Midbrain (tissue), 1 donor: ENCODE measurements around the gene RSPH9.
"Not testable (repeated sequence)": the region's sequence is repeated elsewhere in the genome, so short reads cannot be mapped to it uniquely, and the experiment has no call there.

ENCODE experiments used
- DNase-seq: peaks from one replicate; lab custom pipeline; 2025; lab: John Stamatoyannopoulos, UW

The RSPH9 gene

GRCh38 chr6:43687079-43687436, 42.2 kb downstream of the RSPH9 start:
- no peak for DNase-seq

- DNase-seq = peak; percentile 79
Measured at GRCh38 chr6:43687437-43688347, 42.9 kb downstream of the RSPH9 start, which contains the start of gene MRPS18A. Gene MRPS18A, minus strand, starts transcription at chr6:43687791. Its CDS starts 12 bp downstream, at chr6:43687779.

- no peak for DNase-seq
Measured at GRCh38 chr6:43689421-43689820, 44.6 kb downstream of the RSPH9 start.

GRCh38 chr6:43695215-43695966, 50.6 kb downstream of the RSPH9 start:
- no peak for DNase-seq

- DNase-seq = no peak
Measured at GRCh38 chr6:43695967-43696291, 51.1 kb downstream of the RSPH9 start.

GRCh38 chr6:43697421-43697820, 52.6 kb downstream of the RSPH9 start:
- no peak for DNase-seq

GRCh38 chr6:43698584-43699349, 53.9 kb downstream of the RSPH9 start:
- DNase-seq = no peak

GRCh38 chr6:43699564-43700186, 54.8 kb downstream of the RSPH9 start:
- DNase-seq = no peak

- not testable (repeated sequence) for DNase-seq
Measured at GRCh38 chr6:43700939-43701560, 56.2 kb downstream of the RSPH9 start.

- DNase-seq = no peak
Measured at GRCh38 chr6:43702171-43702533, 57.3 kb downstream of the RSPH9 start.

- DNase-seq = no peak
Measured at GRCh38 chr6:43702534-43703440, 58.0 kb downstream of the RSPH9 start.

GRCh38 chr6:43703512-43704429, 58.9 kb downstream of the RSPH9 start:
- DNase-seq = no peak

GRCh38 chr6:43705996-43706395, 61.2 kb downstream of the RSPH9 start:
- DNase-seq = no peak

GRCh38 chr6:43706788-43707187, 62.0 kb downstream of the RSPH9 start:
- DNase-seq = no peak

GRCh38 chr6:43707269-43707668, 62.4 kb downstream of the RSPH9 start:
- no peak for DNase-seq

- no peak for DNase-seq
Measured at GRCh38 chr6:43707767-43708166, 62.9 kb downstream of the RSPH9 start.

- no peak for DNase-seq
Measured at GRCh38 chr6:43708860-43709653, 64.2 kb downstream of the RSPH9 start.

- DNase-seq = no peak
Measured at GRCh38 chr6:43709654-43710303, 64.9 kb downstream of the RSPH9 start.
